ENCODE data around the gene EIF4ENIF1.
"Not testable (repeated sequence)": the region's sequence is repeated elsewhere in the genome, so short reads cannot be mapped to it uniquely, and the experiment has no call there.

The EIF4ENIF1 gene

GRCh38 chr22:31492151-31492550 is 2.5 kb upstream of the EIF4ENIF1 start:
- DNase-seq (ENCODE audit: low read depth, low spot score): no peak
- TF ChIP-seq CTCF (IDR thresholded peaks at IDR 0.05; ENCODE audit: low read depth, low read length): no peak
- in situ Hi-C loops (cut with HindIII; ENCODE audit: low sequenced_read_pairs): no loop called here

GRCh38 chr22:31491218-31491962 is 1.7 kb upstream of the EIF4ENIF1 start:
- H3K4me3 ChIP-seq (ENCODE audit: low read depth, low read length): peak overlapping the region; percentile 89
- in situ Hi-C loops (cut with HindIII; ENCODE audit: low sequenced_read_pairs): no loop called here
- DNase-seq (ENCODE audit: low read depth, low spot score): no peak
- no peak for TF ChIP-seq CTCF (IDR thresholded peaks at IDR 0.05; ENCODE audit: low read depth, low read length)

More at GRCh38 chr22:31492151-31492550, 2.5 kb upstream of the EIF4ENIF1 start:
- no peak overlapping the region for H3K4me3 ChIP-seq (ENCODE audit: low read depth, low read length)

- in situ Hi-C loops (cut with HindIII; ENCODE audit: low sequenced_read_pairs): no loop called here
- peak; percentile 13 for TF ChIP-seq CTCF (IDR thresholded peaks at IDR 0.05; ENCODE audit: low read depth, low read length)
- peak overlapping the region; percentile 89 for H3K4me3 ChIP-seq (ENCODE audit: low read depth, low read length)
- DNase-seq (ENCODE audit: low read depth, low spot score): no peak
Measured at GRCh38 chr22:31490496-31490925, 869 bp upstream of the EIF4ENIF1 start.

GRCh38 chr22:31488988-31489617 is 539 bp downstream of the EIF4ENIF1 start:
- no peak for TF ChIP-seq CTCF (IDR thresholded peaks at IDR 0.05; ENCODE audit: low read depth, low read length)
- peak; percentile 22 for DNase-seq (ENCODE audit: low read depth, low spot score)
- H3K4me3 ChIP-seq (ENCODE audit: low read depth, low read length): peak overlapping the region; percentile 89
- in situ Hi-C loops (cut with HindIII; ENCODE audit: low sequenced_read_pairs): no loop called here

GRCh38 chr22:31488346-31488883 is 1.2 kb downstream of the EIF4ENIF1 start:
- in situ Hi-C loops (cut with HindIII; ENCODE audit: low sequenced_read_pairs): no loop called here

GRCh38 chr22:31486951-31487350 is 2.7 kb downstream of the EIF4ENIF1 start:
- DNase-seq (ENCODE audit: low read depth, low spot score): no peak
- in situ Hi-C loops (cut with HindIII; ENCODE audit: low sequenced_read_pairs): no loop called here
- no peak overlapping the region for H3K4me3 ChIP-seq (ENCODE audit: low read depth, low read length)
- TF ChIP-seq CTCF (IDR thresholded peaks at IDR 0.05; ENCODE audit: low read depth, low read length): no peak

More at GRCh38 chr22:31488346-31488883, 1.2 kb downstream of the EIF4ENIF1 start:
- no peak for DNase-seq (ENCODE audit: low read depth, low spot score)
- no peak for TF ChIP-seq CTCF (IDR thresholded peaks at IDR 0.05; ENCODE audit: low read depth, low read length)
- H3K4me3 ChIP-seq (ENCODE audit: low read depth, low read length): peak overlapping the region; percentile 89

- DNase-seq (ENCODE audit: low read depth, low spot score); in situ Hi-C loops (cut with HindIII; ENCODE audit: low sequenced_read_pairs); H3K4me3 ChIP-seq (ENCODE audit: low read depth, low read length): not testable (repeated sequence)
Measured at GRCh38 chr22:31486369-31486768, 3.3 kb downstream of the EIF4ENIF1 start.

GRCh38 chr22:31482470-31482869 is 7.2 kb downstream of the EIF4ENIF1 start:
- DNase-seq (ENCODE audit: low read depth, low spot score); H3K4me3 ChIP-seq (ENCODE audit: low read depth, low read length); in situ Hi-C loops (cut with HindIII; ENCODE audit: low sequenced_read_pairs): not testable (repeated sequence)
